ENCODE measurements around the gene PLLP.

The PLLP gene

GRCh38 chr16:57209780-57210179 lies 74.7 kb downstream of the PLLP start:
- DNase-seq, result no peak

GRCh38 chr16:57208926-57209325 lies 75.5 kb downstream of the PLLP start:
- no peak for DNase-seq

All from NCI-H2081 treated with DMSO at 0.1 percent for 48 hours (cell line).